Eye (tissue), 1 donor: ENCODE data around the gene APOH.

Source experiments
- DNase-seq: peaks from one replicate; pipeline ENCODE4 v3.0.0-alpha.2; 2015

Gene APOH

GRCh38 chr17:66191593-66192377 lies 37.4 kb downstream of the APOH start, which contains the start of gene CEP112:
Gene CEP112 (minus strand): TSS chr17:66192133.
- DNase-seq: peak; percentile 96

GRCh38 chr17:66190738-66191592 lies 38.2 kb downstream of the APOH start:
- peak; percentile 72 for DNase-seq

GRCh38 chr17:66187718-66188117 lies 41.5 kb downstream of the APOH start:
- no peak for DNase-seq

GRCh38 chr17:66185862-66186261 lies 43.4 kb downstream of the APOH start:
- peak; percentile 58 for DNase-seq

- DNase-seq: no peak
Measured at GRCh38 chr17:66184392-66184791, 44.8 kb downstream of the APOH start.

- no peak for DNase-seq
Measured at GRCh38 chr17:66183529-66183928, 45.7 kb downstream of the APOH start.

- no peak for DNase-seq
Measured at GRCh38 chr17:66178642-66179041, 50.6 kb downstream of the APOH start.

GRCh38 chr17:66177048-66177447 lies 52.2 kb downstream of the APOH start:
- no peak for DNase-seq

- no peak for DNase-seq
Measured at GRCh38 chr17:66175892-66176291, 53.3 kb downstream of the APOH start.

GRCh38 chr17:66172691-66173223 lies 56.5 kb downstream of the APOH start:
- no peak for DNase-seq

GRCh38 chr17:66172144-66172543 lies 57.1 kb downstream of the APOH start:
- DNase-seq: no peak

- DNase-seq: no peak
Measured at GRCh38 chr17:66171692-66172091, 57.5 kb downstream of the APOH start.

- DNase-seq: no peak
Measured at GRCh38 chr17:66171172-66171571, 58.0 kb downstream of the APOH start.

GRCh38 chr17:66169839-66170238 lies 59.4 kb downstream of the APOH start:
- DNase-seq: no peak

- no peak for DNase-seq
Measured at GRCh38 chr17:66167189-66167815, 61.9 kb downstream of the APOH start.

- DNase-seq: peak; percentile 81
Measured at GRCh38 chr17:66165537-66166123, 63.6 kb downstream of the APOH start.
